Dendritic cell treated with granulocyte-macrophage colony-stimulating factor and Interleukin-4, amounts not matched to agents 40 ng/mL and 50 ng/mL, for 4 days (primary cell): Measurements from ENCODE around the gene ZNF556.

Source experiments
- H3K27ac Mint-ChIP-seq: one replicate; pipeline ENCODE4 v1.8.0; 2022; ENCODE audit warnings: mild to moderate bottlenecking, mixed read lengths
- H3K27me3 Mint-ChIP-seq: one replicate; pipeline ENCODE4 v1.8.0; 2022; ENCODE audit warnings: mild to moderate bottlenecking, mixed read lengths
- H3K36me3 Mint-ChIP-seq: one replicate; pipeline ENCODE4 v1.8.0; 2022; ENCODE audit warnings: low read depth, mixed read lengths
- H3K4me1 Mint-ChIP-seq: one replicate; pipeline ENCODE4 v1.8.0; 2022; ENCODE audit warnings: low read depth, mixed read lengths
- H3K4me3 Mint-ChIP-seq: one replicate; pipeline ENCODE4 v1.8.0; 2022; ENCODE audit warnings: mild to moderate bottlenecking, moderate library complexity, mixed read lengths
- H3K9me3 Mint-ChIP-seq: one replicate; pipeline ENCODE4 v1.8.0; 2022; ENCODE audit warnings: mixed read lengths
- intact Hi-C: fragments of 100-400 bp; cut with micrococcal nuclease; formaldehyde crosslinking; loops from one replicate; pipeline ENCODE4 v1.15.0; 2022

The ZNF556 gene

DNA sequence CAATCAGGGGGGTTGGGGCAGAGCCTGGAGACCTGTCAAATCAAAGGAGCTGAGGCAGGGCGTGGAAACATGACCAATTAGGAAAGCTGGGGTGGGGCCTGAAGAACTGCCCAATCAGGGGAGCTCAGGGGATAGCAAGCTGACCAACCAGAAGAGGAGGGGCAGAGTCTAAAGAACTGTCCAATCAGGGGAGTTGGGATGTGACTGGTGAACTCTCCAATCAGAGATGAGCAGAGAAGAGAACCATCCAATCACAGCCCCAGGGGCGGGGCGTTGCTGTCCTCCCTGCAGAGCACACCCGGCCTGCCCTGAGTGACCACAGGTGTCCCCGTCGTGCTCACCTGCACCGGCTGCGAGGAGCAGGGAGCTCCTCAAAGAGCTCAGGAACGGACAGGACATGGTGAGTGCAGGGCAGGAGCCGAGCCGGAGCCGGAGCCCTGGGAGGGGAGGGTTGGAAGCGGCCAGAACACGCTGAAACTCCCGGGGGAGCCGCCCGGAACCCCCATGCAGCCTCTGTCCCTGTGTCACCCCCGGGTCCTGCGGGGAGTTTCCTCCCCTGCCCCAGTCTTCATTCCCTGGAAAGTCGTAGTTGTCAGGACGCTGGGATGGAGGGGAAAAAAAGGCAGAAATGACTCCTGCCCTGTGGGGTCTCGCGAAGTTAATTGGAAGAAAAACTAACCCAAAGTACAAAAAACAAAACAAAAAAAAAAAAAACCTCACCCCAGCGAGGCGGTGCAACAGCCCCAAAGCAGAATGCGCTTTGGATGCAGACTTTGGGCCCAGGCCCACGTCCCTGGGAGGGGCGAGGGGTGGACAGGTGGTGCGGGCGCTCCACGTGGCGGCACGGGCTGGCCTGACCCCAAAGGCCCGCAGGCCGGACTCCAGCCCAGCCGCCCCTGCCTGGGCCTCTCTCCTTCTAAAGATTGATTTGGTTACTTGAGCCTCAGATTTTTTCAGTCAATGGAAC lies at the start of gene ZNF556:
Gene ZNF556, plus strand, starts transcription at position 311 of the 967 bp plus-strand sequence. Its CDS starts 87 bp downstream, at position 398.
- no peak within 1 kb of the TSS for H3K4me3 Mint-ChIP-seq
- H3K27me3 Mint-ChIP-seq, result peaks cover 2% of the 10 kb centered on the region
- H3K36me3 Mint-ChIP-seq, result no peaks in the 10 kb centered on the region
- peaks cover 20% of the 10 kb centered on the region for H3K9me3 Mint-ChIP-seq
- intact Hi-C loops, result no loop called here
- peaks cover 10% of the 10 kb centered on the region for H3K4me1 Mint-ChIP-seq
- no peak within 1 kb of the TSS for H3K27ac Mint-ChIP-seq

- Mint-ChIP-seq H3K27me3 (peaks cover 3% of the 10 kb centered on the region), H3K4me3 (peak within 1 kb of the TSS; percentile 84), H3K9me3 (no peaks in the 10 kb centered on the region), H3K4me1 (peaks cover 17% of the 10 kb centered on the region), H3K36me3 (peaks cover 6% of the 10 kb centered on the region), H3K27ac (peak within 1 kb of the TSS; percentile 75)
- intact Hi-C loops, result loop anchor here (2.0 kb wide), 1 partner anchor 19 kb away; no protein-coding TSS in a partner anchor
Observed at GRCh38 chr19:2819540-2820111, 47.5 kb upstream of the ZNF556 start, which contains the start of gene ZNF554. TSS of gene ZNF554 (plus strand) at chr19:2819868. CDS start at chr19:2820072, 204 bp downstream.

GRCh38 chr19:2820112-2820702 lies 46.9 kb upstream of the ZNF556 start:
- peaks cover 1% of the 10 kb centered on the region for H3K9me3 Mint-ChIP-seq
- peaks cover 6% of the 10 kb centered on the region for H3K36me3 Mint-ChIP-seq
- H3K27ac Mint-ChIP-seq, result peak overlapping the region; percentile 75
- H3K27me3 Mint-ChIP-seq, result peaks cover 3% of the 10 kb centered on the region
- peak overlapping the region; percentile 75 for H3K4me3 Mint-ChIP-seq
- peaks cover 17% of the 10 kb centered on the region for H3K4me1 Mint-ChIP-seq
- intact Hi-C loops, result no loop called here

GRCh38 chr19:2822846-2823245 lies 44.3 kb upstream of the ZNF556 start:
- Mint-ChIP-seq H3K27me3 (peaks cover 3% of the 10 kb centered on the region), H3K4me1 (peaks cover 17% of the 10 kb centered on the region), H3K9me3 (peaks cover 18% of the 10 kb centered on the region), H3K27ac (no peak overlapping the region), H3K4me3 (no peak overlapping the region), H3K36me3 (peaks cover 12% of the 10 kb centered on the region)
- intact Hi-C loops, result no loop called here

DNA sequence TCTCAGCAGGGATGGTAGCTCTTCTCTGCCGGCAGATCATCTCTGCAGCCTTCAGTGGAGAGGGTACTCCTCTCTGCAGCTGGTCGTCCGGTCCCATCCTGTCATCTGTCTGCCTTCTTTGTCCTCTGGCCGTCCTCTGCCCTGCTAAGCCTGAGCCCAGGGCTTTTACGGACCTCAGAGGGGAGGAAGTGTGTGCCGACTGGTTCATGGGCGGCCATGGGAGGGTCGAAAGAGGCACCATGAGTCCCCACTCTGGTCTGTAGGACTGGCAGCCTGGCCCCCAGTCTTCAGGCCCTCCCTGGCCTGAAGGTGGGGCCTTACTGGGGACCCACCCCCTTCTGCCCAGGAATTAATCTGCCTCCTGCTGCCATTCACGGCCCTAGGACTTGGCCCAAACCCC lies 43.5 kb upstream of the ZNF556 start:
- intact Hi-C loops, result no loop called here
- Mint-ChIP-seq H3K9me3 (peaks cover 26% of the 10 kb centered on the region), H3K4me1 (peaks cover 13% of the 10 kb centered on the region), H3K4me3 (no peak overlapping the region), H3K27me3 (peaks cover 3% of the 10 kb centered on the region), H3K27ac (no peak overlapping the region), H3K36me3 (peaks cover 19% of the 10 kb centered on the region)

DNA sequence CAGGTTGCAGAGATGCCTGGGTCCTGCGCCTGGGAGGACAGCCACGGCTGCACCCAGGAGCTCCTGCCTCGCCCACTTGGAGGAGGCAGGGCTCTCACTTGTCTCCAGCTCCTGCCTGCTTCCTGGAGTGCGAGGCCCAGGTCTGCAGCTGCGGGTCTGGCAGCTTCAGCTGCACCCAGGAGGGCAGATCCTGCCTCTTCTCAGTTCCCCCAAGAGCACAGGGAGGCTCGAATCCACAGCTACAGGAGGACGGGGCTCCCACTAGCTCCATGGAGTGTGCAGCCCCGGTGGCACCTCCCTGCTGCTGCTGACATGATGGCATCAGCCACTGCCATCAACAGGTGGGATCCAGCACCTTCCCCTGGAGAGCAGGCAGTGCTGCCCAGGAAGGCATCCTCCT lies 43.0 kb upstream of the ZNF556 start:
- intact Hi-C loops, result no loop called here
- Mint-ChIP-seq H3K4me1 (peaks cover 12% of the 10 kb centered on the region), H3K27ac (no peak overlapping the region), H3K27me3 (peaks cover 3% of the 10 kb centered on the region), H3K9me3 (peaks cover 31% of the 10 kb centered on the region), H3K36me3 (peaks cover 21% of the 10 kb centered on the region), H3K4me3 (no peak overlapping the region)

DNA sequence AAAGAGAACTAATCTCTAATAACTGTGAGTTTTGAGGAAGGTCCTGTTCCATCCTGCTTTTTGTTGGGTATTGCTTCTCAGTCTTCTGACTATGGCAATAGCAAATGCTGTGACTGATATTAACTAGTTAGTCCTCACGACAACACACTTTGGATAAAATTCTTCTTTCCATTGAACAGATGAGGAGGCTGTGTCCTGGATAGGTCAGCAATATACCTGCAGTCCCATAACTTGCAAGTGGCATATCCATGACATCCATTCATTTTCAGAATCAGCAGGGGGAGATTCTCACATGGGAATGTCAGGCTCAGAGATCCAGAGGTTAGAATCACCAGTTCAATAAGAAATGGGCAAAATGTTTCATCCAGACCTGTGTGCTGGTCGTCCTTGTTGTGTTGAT lies 40.1 kb upstream of the ZNF556 start:
- intact Hi-C loops, result no loop called here

GRCh38 chr19:2827840-2828489 lies 39.2 kb upstream of the ZNF556 start:
- Mint-ChIP-seq H3K9me3 (peaks cover 69% of the 10 kb centered on the region), H3K27me3 (no peaks in the 10 kb centered on the region), H3K27ac (no peak overlapping the region), H3K36me3 (peaks cover 30% of the 10 kb centered on the region), H3K4me3 (no peak overlapping the region), H3K4me1 (no peaks in the 10 kb centered on the region)
- intact Hi-C loops, result no loop called here

More for the DNA sequence above, 40.1 kb upstream of the ZNF556 start:
- H3K27me3 Mint-ChIP-seq, result no peaks in the 10 kb centered on the region
- no peaks in the 10 kb centered on the region for H3K4me1 Mint-ChIP-seq
- H3K27ac Mint-ChIP-seq, result no peak overlapping the region
- H3K36me3 Mint-ChIP-seq, result peaks cover 21% of the 10 kb centered on the region
- no peak overlapping the region for H3K4me3 Mint-ChIP-seq
- H3K9me3 Mint-ChIP-seq, result peaks cover 59% of the 10 kb centered on the region

DNA sequence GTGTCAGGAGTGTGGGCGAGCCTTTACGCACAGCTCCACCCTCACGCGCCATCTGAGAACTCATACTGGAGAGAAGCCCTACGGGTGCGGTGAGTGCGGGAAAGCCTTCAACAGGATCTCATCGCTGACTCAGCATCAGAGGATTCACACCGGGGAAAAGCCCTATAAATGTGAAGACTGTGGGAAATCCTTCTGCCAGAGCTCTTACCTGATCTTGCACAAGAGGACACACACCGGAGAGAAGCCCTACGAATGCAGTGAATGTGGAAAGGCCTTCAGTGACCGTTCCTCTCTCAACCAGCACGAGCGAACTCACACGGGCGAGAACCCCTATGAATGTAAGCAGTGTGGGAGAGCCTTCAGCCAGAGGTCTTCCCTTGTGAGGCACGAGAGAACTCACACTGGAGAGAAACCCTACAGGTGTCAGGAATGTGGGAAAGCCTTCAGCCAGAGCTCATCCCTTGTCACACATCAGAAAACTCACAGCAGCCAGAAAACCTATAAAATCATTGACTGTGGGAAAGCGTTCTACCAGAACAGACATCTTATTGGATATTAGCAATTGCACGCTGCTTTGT lies 32.8 kb upstream of the ZNF556 start:
- H3K9me3 Mint-ChIP-seq, result peaks cover 82% of the 10 kb centered on the region
- no peak overlapping the region for H3K4me3 Mint-ChIP-seq
- H3K4me1 Mint-ChIP-seq, result no peaks in the 10 kb centered on the region
- intact Hi-C loops, result no loop called here
- peaks cover 41% of the 10 kb centered on the region for H3K36me3 Mint-ChIP-seq
- H3K27ac Mint-ChIP-seq, result no peak overlapping the region
- no peaks in the 10 kb centered on the region for H3K27me3 Mint-ChIP-seq

- Mint-ChIP-seq H3K27me3 (no peaks in the 10 kb centered on the region), H3K36me3 (peaks cover 48% of the 10 kb centered on the region), H3K27ac (no peak overlapping the region), H3K9me3 (peaks cover 52% of the 10 kb centered on the region), H3K4me3 (no peak overlapping the region), H3K4me1 (peaks cover 10% of the 10 kb centered on the region)
- intact Hi-C loops, result no loop called here
Observed at GRCh38 chr19:2837430-2837829, 29.7 kb upstream of the ZNF556 start.

- H3K9me3 Mint-ChIP-seq, result peaks cover 17% of the 10 kb centered on the region
- H3K27me3 Mint-ChIP-seq, result no peaks in the 10 kb centered on the region
- intact Hi-C loops, result loop anchor here (10.0 kb wide), 1 partner anchor 94 kb away; no protein-coding TSS in a partner anchor
- peaks cover 19% of the 10 kb centered on the region for H3K4me1 Mint-ChIP-seq
- H3K4me3 Mint-ChIP-seq, result peak within 1 kb of the TSS; percentile 95
- peaks cover 43% of the 10 kb centered on the region for H3K36me3 Mint-ChIP-seq
- peak within 1 kb of the TSS; percentile 99 for H3K27ac Mint-ChIP-seq
Observed at GRCh38 chr19:2840794-2841791, 26.0 kb upstream of the ZNF556 start, which contains the start of gene ZNF555. TSS of gene ZNF555 (plus strand) at chr19:2841475. CDS start at chr19:2841573, 98 bp downstream.

GRCh38 chr19:2841855-2842574 lies 25.1 kb upstream of the ZNF556 start:
- intact Hi-C loops, result loop anchor here (10.0 kb wide), 1 partner anchor 93 kb away; no protein-coding TSS in a partner anchor
- no peaks in the 10 kb centered on the region for H3K27me3 Mint-ChIP-seq
- peak overlapping the region; percentile 99 for H3K27ac Mint-ChIP-seq
- peaks cover 13% of the 10 kb centered on the region for H3K9me3 Mint-ChIP-seq
- H3K36me3 Mint-ChIP-seq, result peaks cover 45% of the 10 kb centered on the region
- peaks cover 19% of the 10 kb centered on the region for H3K4me1 Mint-ChIP-seq
- H3K4me3 Mint-ChIP-seq, result peak overlapping the region; percentile 82
